HepG2 (cell line): ENCODE results near the gene HEMK1. TPM values are rescaled to one million over a fixed set of nuclear protein-coding genes. Genes with fewer than 3 reads are reported as not detected.
A peak's percentile ranks its signal among the peaks of the same experiment; 100 is the strongest.

Experiments used
- FOXC1 ChIP-seq: sonication (generic); formaldehyde crosslinking; IDR thresholded peaks from 2 replicates; pipeline ENCODE4 v1.8.0; 2022; ENCODE audit warnings: mild to moderate bottlenecking, missing genetic modification reagents, borderline replicate concordance
- JUND ChIP-seq: sonication (generic); formaldehyde crosslinking; IDR thresholded peaks from 2 replicates; pipeline ENCODE4 v1.8.0; 2022; ENCODE audit warnings: mild to moderate bottlenecking, missing genetic modification reagents
- KMT2A ChIP-seq: sonication (generic); formaldehyde crosslinking; IDR thresholded peaks from 2 replicates; pipeline ENCODE4 v1.4.0; 2020; ENCODE audit warnings: missing genetic modification reagents
- RXRB ChIP-seq: IDR thresholded peaks from 2 replicates; pipeline ENCODE4 v1.6.1; 2016; ENCODE audit warnings: borderline replicate concordance, missing genetic modification reagents, missing compliant biosample characterization
- ZEB1 ChIP-seq: IDR thresholded peaks from 2 replicates; pipeline ENCODE4 v1.6.1; 2012; ENCODE audit warnings: mild to moderate bottlenecking, low read depth, inconsistent platforms; ENCODE audit not compliant: insufficient replicate concordance
- ZFX ChIP-seq: sonication (generic); formaldehyde crosslinking; IDR thresholded peaks from 2 replicates; pipeline ENCODE4 v1.4.0; 2020; ENCODE audit warnings: mild to moderate bottlenecking, low read depth, missing genetic modification reagents, moderate library complexity
- ZNF431 ChIP-seq: sonication (generic); formaldehyde crosslinking; IDR thresholded peaks from 2 replicates; pipeline ENCODE4 v1.9.0; 2022; ENCODE audit warnings: missing genetic modification reagents, low read depth, mild to moderate bottlenecking, borderline replicate concordance
- polyA plus RNA-seq, 8 experiments: library from polyadenylated mRNA; depleted of rRNA in 3 of 8; stranded (reverse) in 7 of 8; unstranded in 1 of 8; fragments of >200 nt; fragmentation: Illumina TruSeq in 4 of 8; extraction: Trizol in 4 of 8; gene quantifications; 2 replicates each; pipeline versions ENCODE4 v1.2.1 to v1.2.3, GENCODE V29; 2011 to 2016; ENCODE audit warnings: low read depth in 4 of 8, missing spikeins in 1 of 8, mixed read lengths in 1 of 8; ENCODE audit not compliant: insufficient read depth in 1 of 8
- total RNA-seq, 5 experiments: library from RNA; depleted of rRNA; stranded (reverse); fragments of >200 nt; fragmentation: Illumina TruSeq; extraction: Trizol; gene quantifications; 2 replicates each; pipeline ENCODE4 v1.2.3, GENCODE V29; 2016; ENCODE audit warnings: low read depth in 1 of 5
- TF ChIP-seq, protein P1 (sequence below): sonication (generic); formaldehyde crosslinking; IDR thresholded peaks from 2 replicates; pipeline ENCODE4 v1.4.0; 2020; ENCODE audit warnings: mild to moderate bottlenecking, missing genetic modification reagents
- TF ChIP-seq, protein P2 (sequence below): sonication (generic); formaldehyde crosslinking; IDR thresholded peaks from 2 replicates; pipeline ENCODE4 v1.5.1; 2020; ENCODE audit warnings: missing genetic modification reagents, mild to moderate bottlenecking, borderline replicate concordance
- TF ChIP-seq, protein P3 (sequence below): sonication (generic); formaldehyde crosslinking; IDR thresholded peaks from 2 replicates; pipeline ENCODE4 v1.4.0; 2020; ENCODE audit warnings: missing genetic modification reagents, borderline replicate concordance
- TF ChIP-seq, protein P4 (sequence below): fragments of 450-650 bp; IDR thresholded peaks from 2 replicates; pipeline ENCODE4 v1.6.1; 2017; ENCODE audit warnings: mild to moderate bottlenecking

Gene HEMK1
- total and polyA plus RNA-seq, 2 of the 13 experiments (the other 11 are each of a cell fraction or from before 2014, with no cell fraction given): 9.8 to 12.6 TPM

DNA sequence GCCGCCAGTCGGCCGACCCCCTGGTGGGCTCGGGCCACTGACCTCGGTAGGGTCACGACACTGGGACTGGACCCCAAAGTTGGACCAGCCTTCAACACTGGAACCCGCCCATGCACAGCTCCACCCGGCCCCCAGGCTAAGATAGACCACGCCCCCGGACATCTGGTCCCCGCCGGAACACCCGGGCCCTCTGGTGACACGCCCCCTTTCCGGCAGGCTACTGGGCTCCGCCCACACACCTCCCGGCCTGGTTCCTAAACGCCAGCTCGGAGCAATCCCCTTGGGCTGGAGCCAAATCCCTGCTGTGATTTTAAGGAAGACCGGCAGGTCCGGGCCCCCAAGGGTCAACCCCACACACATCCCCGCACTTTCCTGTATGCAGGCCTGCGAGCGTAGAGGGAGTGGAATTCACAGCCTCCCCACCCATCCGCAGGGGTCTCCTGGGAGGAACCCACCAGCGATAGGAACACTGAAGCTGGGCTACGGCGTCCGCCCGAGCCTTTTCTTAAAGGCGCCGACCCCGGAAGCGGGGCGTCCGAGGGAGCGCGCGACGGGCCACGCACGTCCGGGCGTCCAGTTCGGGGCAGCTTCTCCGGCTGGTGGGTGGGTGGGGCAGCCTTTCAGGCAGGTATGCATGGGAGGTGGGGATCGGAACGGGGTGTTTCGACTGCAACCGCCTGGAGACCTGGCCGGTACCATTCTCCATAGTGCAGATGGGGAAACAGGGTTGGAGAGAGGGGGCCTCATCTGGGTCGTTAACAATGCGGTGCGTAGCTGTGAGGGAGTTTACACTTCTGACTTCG, at the start of gene HEMK1 (continued):
- TF ChIP-seq, protein P1, sequence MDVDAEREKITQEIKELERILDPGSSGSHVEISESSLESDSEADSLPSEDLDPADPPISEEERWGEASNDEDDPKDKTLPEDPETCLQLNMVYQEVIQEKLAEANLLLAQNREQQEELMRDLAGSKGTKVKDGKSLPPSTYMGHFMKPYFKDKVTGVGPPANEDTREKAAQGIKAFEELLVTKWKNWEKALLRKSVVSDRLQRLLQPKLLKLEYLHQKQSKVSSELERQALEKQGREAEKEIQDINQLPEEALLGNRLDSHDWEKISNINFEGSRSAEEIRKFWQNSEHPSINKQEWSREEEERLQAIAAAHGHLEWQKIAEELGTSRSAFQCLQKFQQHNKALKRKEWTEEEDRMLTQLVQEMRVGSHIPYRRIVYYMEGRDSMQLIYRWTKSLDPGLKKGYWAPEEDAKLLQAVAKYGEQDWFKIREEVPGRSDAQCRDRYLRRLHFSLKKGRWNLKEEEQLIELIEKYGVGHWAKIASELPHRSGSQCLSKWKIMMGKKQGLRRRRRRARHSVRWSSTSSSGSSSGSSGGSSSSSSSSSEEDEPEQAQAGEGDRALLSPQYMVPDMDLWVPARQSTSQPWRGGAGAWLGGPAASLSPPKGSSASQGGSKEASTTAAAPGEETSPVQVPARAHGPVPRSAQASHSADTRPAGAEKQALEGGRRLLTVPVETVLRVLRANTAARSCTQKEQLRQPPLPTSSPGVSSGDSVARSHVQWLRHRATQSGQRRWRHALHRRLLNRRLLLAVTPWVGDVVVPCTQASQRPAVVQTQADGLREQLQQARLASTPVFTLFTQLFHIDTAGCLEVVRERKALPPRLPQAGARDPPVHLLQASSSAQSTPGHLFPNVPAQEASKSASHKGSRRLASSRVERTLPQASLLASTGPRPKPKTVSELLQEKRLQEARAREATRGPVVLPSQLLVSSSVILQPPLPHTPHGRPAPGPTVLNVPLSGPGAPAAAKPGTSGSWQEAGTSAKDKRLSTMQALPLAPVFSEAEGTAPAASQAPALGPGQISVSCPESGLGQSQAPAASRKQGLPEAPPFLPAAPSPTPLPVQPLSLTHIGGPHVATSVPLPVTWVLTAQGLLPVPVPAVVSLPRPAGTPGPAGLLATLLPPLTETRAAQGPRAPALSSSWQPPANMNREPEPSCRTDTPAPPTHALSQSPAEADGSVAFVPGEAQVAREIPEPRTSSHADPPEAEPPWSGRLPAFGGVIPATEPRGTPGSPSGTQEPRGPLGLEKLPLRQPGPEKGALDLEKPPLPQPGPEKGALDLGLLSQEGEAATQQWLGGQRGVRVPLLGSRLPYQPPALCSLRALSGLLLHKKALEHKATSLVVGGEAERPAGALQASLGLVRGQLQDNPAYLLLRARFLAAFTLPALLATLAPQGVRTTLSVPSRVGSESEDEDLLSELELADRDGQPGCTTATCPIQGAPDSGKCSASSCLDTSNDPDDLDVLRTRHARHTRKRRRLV (CRISPR knock-in tag): peak; percentile 92; the same call in 1 of the 2 replicates
- TF ChIP-seq RXRB (CRISPR knock-in tag) (peak; percentile 68; the same call in 1 of the 2 replicates), ZFX (CRISPR knock-in tag) (peak; percentile 94), JUND (CRISPR knock-in tag) (0 out of 2 replicates have a peak, but pooled peaks have one; percentile 17), ZEB1 (peak; percentile 66), FOXC1 (no peak), ZNF431 (CRISPR knock-in tag) (no peak), KMT2A (CRISPR knock-in tag) (peak; percentile 60; the same call in 1 of the 2 replicates)
- TF ChIP-seq, protein P2, sequence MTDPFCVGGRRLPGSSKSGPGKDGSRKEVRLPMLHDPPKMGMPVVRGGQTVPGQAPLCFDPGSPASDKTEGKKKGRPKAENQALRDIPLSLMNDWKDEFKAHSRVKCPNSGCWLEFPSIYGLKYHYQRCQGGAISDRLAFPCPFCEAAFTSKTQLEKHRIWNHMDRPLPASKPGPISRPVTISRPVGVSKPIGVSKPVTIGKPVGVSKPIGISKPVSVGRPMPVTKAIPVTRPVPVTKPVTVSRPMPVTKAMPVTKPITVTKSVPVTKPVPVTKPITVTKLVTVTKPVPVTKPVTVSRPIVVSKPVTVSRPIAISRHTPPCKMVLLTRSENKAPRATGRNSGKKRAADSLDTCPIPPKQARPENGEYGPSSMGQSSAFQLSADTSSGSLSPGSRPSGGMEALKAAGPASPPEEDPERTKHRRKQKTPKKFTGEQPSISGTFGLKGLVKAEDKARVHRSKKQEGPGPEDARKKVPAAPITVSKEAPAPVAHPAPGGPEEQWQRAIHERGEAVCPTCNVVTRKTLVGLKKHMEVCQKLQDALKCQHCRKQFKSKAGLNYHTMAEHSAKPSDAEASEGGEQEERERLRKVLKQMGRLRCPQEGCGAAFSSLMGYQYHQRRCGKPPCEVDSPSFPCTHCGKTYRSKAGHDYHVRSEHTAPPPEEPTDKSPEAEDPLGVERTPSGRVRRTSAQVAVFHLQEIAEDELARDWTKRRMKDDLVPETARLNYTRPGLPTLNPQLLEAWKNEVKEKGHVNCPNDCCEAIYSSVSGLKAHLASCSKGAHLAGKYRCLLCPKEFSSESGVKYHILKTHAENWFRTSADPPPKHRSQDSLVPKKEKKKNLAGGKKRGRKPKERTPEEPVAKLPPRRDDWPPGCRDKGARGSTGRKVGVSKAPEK (CRISPR knock-in tag): no peak
- TF ChIP-seq, protein P3, sequence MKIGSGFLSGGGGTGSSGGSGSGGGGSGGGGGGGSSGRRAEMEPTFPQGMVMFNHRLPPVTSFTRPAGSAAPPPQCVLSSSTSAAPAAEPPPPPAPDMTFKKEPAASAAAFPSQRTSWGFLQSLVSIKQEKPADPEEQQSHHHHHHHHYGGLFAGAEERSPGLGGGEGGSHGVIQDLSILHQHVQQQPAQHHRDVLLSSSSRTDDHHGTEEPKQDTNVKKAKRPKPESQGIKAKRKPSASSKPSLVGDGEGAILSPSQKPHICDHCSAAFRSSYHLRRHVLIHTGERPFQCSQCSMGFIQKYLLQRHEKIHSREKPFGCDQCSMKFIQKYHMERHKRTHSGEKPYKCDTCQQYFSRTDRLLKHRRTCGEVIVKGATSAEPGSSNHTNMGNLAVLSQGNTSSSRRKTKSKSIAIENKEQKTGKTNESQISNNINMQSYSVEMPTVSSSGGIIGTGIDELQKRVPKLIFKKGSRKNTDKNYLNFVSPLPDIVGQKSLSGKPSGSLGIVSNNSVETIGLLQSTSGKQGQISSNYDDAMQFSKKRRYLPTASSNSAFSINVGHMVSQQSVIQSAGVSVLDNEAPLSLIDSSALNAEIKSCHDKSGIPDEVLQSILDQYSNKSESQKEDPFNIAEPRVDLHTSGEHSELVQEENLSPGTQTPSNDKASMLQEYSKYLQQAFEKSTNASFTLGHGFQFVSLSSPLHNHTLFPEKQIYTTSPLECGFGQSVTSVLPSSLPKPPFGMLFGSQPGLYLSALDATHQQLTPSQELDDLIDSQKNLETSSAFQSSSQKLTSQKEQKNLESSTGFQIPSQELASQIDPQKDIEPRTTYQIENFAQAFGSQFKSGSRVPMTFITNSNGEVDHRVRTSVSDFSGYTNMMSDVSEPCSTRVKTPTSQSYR (CRISPR knock-in tag): no peak
- TF ChIP-seq, protein P4, sequence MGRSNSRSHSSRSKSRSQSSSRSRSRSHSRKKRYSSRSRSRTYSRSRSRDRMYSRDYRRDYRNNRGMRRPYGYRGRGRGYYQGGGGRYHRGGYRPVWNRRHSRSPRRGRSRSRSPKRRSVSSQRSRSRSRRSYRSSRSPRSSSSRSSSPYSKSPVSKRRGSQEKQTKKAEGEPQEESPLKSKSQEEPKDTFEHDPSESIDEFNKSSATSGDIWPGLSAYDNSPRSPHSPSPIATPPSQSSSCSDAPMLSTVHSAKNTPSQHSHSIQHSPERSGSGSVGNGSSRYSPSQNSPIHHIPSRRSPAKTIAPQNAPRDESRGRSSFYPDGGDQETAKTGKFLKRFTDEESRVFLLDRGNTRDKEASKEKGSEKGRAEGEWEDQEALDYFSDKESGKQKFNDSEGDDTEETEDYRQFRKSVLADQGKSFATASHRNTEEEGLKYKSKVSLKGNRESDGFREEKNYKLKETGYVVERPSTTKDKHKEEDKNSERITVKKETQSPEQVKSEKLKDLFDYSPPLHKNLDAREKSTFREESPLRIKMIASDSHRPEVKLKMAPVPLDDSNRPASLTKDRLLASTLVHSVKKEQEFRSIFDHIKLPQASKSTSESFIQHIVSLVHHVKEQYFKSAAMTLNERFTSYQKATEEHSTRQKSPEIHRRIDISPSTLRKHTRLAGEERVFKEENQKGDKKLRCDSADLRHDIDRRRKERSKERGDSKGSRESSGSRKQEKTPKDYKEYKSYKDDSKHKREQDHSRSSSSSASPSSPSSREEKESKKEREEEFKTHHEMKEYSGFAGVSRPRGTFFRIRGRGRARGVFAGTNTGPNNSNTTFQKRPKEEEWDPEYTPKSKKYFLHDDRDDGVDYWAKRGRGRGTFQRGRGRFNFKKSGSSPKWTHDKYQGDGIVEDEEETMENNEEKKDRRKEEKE: no peak
